ENCODE measurements around the gene PDE11A.

GRCh38 chr2:177869912-177870311 lies 202.7 kb downstream of the PDE11A start:
- no peak for TF ChIP-seq CTCF (IDR thresholded peaks at IDR 0.05)
- TF ChIP-seq POLR2A (IDR thresholded peaks at IDR 0.05), result no peak

Measured in uterus (tissue), 2 donors.